H1 (cell line): ENCODE results near the gene KCNQ1. TPM values are rescaled to one million over a fixed set of nuclear protein-coding genes. Genes with fewer than 3 reads are reported as not detected.
A peak's percentile ranks its signal among the peaks of the same experiment; 100 is the strongest.

Experiments used
- CHD7 ChIP-seq: fragments of 300-600 bp; sonication (generic); IDR thresholded peaks from 2 replicates; pipeline ENCODE4 v1.7.1; 2012; ENCODE audit warnings: low read length, moderate library complexity, mild to moderate bottlenecking, inconsistent platforms; ENCODE audit not compliant: insufficient replicate concordance
- MAX ChIP-seq: IDR thresholded peaks from 2 replicates; pipeline ENCODE4 v1.6.1; 2012; ENCODE audit warnings: inconsistent platforms
- polyA plus RNA-seq, 7 experiments: library from polyadenylated mRNA; depleted of rRNA in 3 of 7; stranded (reverse) in 5 of 7; unstranded in 2 of 7; fragments of >200 nt in 5 of 7; fragments of 200-250 nt in 2 of 7; gene quantifications; 1 replicate in 5 of 7; 2 replicates in 1 of 7; 4 replicates in 1 of 7; pipeline versions ENCODE4 v1.2.1 to v1.2.3, GENCODE V29; 2011 to 2013; ENCODE audit warnings: missing spikeins in 2 of 7, mixed read lengths in 2 of 7
- total RNA-seq: library from RNA; stranded (reverse); fragmentation: NEBNext Ultra II Directional; extraction: Animal tissue kit (Norgen Biotek cat#: 25700); gene quantifications from 2 replicates; pipeline ENCODE4 v1.2.1, GENCODE V29; 2021

The KCNQ1 gene
- total and polyA plus RNA-seq, 2 of the 8 experiments (the other 6 are each of a cell fraction or from before 2014, with no cell fraction given): 1.9 to 2.0 TPM

- TF ChIP-seq CHD7 (no peak), MAX (peak; percentile 39; the same call in 1 of the 2 replicates)
Measured at GRCh38 chr11:2699185-2699530, 254.3 kb downstream of the KCNQ1 start (continued).
